ENCODE data around the gene RBP5.
A peak's percentile ranks its signal among the peaks of the same experiment; 100 is the strongest.

The RBP5 gene

DNA sequence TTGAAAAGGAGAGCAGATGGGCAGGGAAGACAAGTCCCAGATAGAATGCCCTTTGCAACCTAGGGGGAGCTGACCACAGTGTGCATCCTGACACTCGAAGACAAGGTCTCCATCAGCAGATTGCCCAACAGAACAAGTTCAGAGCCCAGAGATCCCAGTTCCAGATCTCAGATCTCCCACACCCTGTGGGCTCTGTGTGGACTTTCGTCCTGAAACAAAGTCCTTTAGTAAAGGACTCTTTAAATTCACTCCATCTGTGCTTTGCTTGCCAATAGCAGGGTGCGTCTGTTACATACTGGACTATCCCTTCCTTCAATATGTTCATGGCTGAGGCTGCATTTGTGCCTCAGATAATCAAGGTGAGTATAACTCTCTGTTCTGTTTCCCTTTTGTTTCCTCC lies 11.0 kb downstream of the RBP5 start:
- TF ChIP-seq, protein P1, sequence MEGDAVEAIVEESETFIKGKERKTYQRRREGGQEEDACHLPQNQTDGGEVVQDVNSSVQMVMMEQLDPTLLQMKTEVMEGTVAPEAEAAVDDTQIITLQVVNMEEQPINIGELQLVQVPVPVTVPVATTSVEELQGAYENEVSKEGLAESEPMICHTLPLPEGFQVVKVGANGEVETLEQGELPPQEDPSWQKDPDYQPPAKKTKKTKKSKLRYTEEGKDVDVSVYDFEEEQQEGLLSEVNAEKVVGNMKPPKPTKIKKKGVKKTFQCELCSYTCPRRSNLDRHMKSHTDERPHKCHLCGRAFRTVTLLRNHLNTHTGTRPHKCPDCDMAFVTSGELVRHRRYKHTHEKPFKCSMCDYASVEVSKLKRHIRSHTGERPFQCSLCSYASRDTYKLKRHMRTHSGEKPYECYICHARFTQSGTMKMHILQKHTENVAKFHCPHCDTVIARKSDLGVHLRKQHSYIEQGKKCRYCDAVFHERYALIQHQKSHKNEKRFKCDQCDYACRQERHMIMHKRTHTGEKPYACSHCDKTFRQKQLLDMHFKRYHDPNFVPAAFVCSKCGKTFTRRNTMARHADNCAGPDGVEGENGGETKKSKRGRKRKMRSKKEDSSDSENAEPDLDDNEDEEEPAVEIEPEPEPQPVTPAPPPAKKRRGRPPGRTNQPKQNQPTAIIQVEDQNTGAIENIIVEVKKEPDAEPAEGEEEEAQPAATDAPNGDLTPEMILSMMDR (IDR thresholded peaks at IDR 0.05; ENCODE audit: low read depth, low read length, missing control alignments): no peak
- no peak for DNase-seq (ENCODE audit: low read depth)
- H3K4me3 ChIP-seq (ENCODE audit: low read depth, low read length): no peak overlapping the region

DNA sequence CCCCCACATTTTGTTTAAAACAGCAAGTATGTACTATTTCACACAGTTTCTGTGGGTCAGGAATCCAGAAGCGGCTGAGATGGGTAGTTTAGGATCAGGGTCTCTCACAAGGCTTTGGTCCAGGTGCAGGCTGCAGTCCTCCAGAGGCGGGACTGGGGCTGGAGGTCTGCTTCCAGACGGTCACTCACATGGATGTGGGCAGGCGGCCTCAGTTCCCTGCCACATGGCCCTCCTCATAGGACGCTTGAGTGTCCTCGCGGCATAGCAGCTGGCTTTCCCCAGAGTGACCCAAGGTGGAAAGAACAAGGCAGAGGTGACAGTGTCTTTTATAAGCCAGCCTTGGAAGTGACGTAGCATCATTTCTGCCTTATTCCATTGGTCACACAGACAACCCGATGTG lies 11.8 kb downstream of the RBP5 start:
- TF ChIP-seq, protein P1 (IDR thresholded peaks at IDR 0.05; ENCODE audit: low read depth, low read length, missing control alignments): no peak
- DNase-seq (ENCODE audit: low read depth): no peak
- no peak overlapping the region for H3K4me3 ChIP-seq (ENCODE audit: low read depth, low read length)

DNA sequence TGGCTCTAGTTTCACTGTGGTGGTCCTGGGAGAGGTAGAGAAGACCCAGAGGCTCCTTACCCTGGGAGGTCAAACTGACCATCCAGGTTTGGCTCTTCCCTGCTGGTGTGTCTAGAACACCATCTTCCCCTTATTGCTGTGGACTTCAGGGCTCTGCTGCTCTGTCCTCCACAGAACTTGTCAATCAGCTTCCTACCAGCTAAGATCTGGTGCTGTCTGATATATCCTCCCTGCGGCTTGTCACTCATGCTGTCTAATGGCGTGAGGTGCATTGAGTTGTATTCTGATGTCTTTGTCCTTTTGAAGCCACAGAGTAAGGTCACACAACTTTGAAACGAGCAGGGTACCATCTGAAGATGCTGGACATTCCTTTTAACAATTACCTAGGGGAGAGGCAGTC lies 12.5 kb downstream of the RBP5 start:
- no peak for DNase-seq (ENCODE audit: low read depth)
- TF ChIP-seq, protein P1 (IDR thresholded peaks at IDR 0.05; ENCODE audit: low read depth, low read length, missing control alignments): no peak
- no peak overlapping the region for H3K4me3 ChIP-seq (ENCODE audit: low read depth, low read length)

DNA sequence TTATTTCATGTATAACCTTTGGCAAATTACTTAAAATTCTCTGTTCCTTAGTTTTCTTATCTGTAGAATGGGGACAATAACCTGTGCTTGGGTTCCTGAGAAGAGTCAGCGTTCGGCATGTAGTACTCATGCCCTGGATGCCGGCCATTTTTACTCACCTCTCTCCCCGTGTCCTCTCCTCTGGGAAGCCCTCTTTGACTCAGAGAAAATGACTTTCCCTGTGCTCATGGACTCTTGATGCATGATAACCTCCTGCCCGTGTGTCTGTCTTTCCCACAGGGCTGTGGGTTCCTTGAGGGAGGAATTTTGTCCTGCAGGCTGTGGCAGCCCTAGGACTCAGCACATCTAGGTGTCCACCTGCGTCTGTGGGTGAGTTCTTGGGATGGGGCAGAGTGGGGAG lies 13.8 kb downstream of the RBP5 start:
- DNase-seq (ENCODE audit: low read depth): no peak

GRCh38 chr12:7114008-7114407 lies 14.7 kb downstream of the RBP5 start:
- TF ChIP-seq, protein P1 (IDR thresholded peaks at IDR 0.05; ENCODE audit: low read depth, low read length, missing control alignments): no peak
- no peak overlapping the region for H3K4me3 ChIP-seq (ENCODE audit: low read depth, low read length)
- DNase-seq (ENCODE audit: low read depth): no peak

More for the DNA sequence above, 13.8 kb downstream of the RBP5 start:
- no peak overlapping the region for H3K4me3 ChIP-seq (ENCODE audit: low read depth, low read length)
- TF ChIP-seq, protein P1 (IDR thresholded peaks at IDR 0.05; ENCODE audit: low read depth, low read length, missing control alignments): no peak

DNA sequence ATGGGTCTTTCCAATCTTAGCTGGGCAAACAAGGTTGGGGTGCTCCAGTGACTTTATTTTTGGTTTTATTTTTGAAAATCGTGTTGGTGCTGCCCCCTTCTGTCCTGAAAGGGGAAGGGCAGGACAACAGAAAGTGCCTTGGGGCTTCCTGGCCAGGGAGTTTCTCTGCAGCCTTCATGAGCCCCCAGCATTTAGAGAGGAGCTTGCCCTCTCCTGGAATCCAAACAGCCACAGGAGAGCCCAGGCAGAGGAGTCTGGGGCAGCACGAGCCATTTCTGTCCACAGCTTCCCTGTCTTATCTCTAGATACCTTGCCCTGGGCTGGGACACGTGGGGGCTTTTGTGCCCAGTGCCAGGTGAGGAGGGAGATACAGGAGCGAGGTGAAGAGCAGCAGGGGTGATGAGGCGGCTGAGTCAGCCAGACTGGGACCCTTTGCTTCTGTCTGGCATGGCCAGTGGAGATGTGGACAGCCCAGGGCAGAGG lies 15.3 kb downstream of the RBP5 start:
- H3K4me3 ChIP-seq (ENCODE audit: low read depth, low read length): no peak overlapping the region
- no peak for DNase-seq (ENCODE audit: low read depth)
- TF ChIP-seq, protein P1 (IDR thresholded peaks at IDR 0.05; ENCODE audit: low read depth, low read length, missing control alignments): peak; percentile 74

DNA sequence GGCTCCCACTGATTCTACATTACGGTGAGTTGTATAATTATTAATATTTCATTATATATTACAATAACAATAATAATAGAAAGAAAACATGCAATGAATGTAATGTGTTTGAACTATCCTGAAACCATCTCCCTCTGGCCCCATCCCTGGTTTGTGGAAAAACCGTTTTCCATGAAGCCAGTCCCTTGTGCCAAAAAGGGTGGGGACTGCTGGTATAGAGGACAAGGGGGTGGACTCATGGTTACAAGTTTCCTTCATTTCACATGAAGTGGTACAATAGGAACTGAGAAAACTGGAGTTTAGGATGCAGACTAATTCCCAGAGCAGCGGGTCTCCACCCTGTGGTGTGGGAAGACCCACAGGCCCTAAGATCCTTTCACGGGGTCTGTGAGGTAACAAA lies 16.6 kb downstream of the RBP5 start:
- DNase-seq (ENCODE audit: low read depth): no peak
- TF ChIP-seq, protein P1 (IDR thresholded peaks at IDR 0.05; ENCODE audit: low read depth, low read length, missing control alignments): no peak
- no peak overlapping the region for H3K4me3 ChIP-seq (ENCODE audit: low read depth, low read length)
